WTC11 (cell line): Measurements from ENCODE around the gene ZNF747. TPM values are rescaled to one million over a fixed set of nuclear protein-coding genes. Genes with fewer than 3 reads are reported as not detected.

Source experiments
- ATAC-seq: fragments of 200-7000 bp; cut with Tn5 transposase; 2 replicates; pipeline ENCODE4 v1.10.0; 2021; ENCODE audit warnings: mild to moderate bottlenecking, moderate library complexity
- CTCF ChIA-PET: fragments of 300-600 bp; sonication (Branson Sonifier 250); formaldehyde crosslinking; loops from one replicate; lab custom pipeline; 2021; ENCODE audit warnings: antibody characterized with exemption; lab: Charles Lee
- POLR2A ChIA-PET: fragments of 350-600 bp; sonication (Branson Sonifier 250); formaldehyde crosslinking; loops from one replicate; lab custom pipeline; 2021; ENCODE audit warnings: antibody characterized with exemption; lab: Charles Lee
- DNase-seq: peaks from one replicate; pipeline ENCODE4 v3.0.0; 2021; ENCODE audit warnings: low spot score
- H3K27ac Mint-ChIP-seq: 2 replicates; pipeline ENCODE4 v1.8.0; 2021; ENCODE audit warnings: mixed read lengths
- H3K27me3 Mint-ChIP-seq: 2 replicates; pipeline ENCODE4 v1.8.0; 2021; ENCODE audit warnings: low read depth, mild to moderate bottlenecking, moderate library complexity, mixed read lengths
- H3K36me3 Mint-ChIP-seq: 2 replicates; pipeline ENCODE4 v1.8.0; 2021; ENCODE audit warnings: mixed read lengths
- H3K4me1 Mint-ChIP-seq: 2 replicates; pipeline ENCODE4 v1.8.0; 2022; ENCODE audit warnings: mixed read lengths
- H3K4me3 Mint-ChIP-seq: 2 replicates; pipeline ENCODE4 v1.8.0; 2021; ENCODE audit warnings: mild to moderate bottlenecking, moderate library complexity, mixed read lengths
- H3K9me3 Mint-ChIP-seq: 2 replicates; pipeline ENCODE4 v1.8.0; 2021; ENCODE audit warnings: mixed read lengths
- AFF4 ChIP-seq: sonication (generic); formaldehyde crosslinking; IDR thresholded peaks from 2 replicates; pipeline ENCODE4 v1.8.1; 2023; ENCODE audit warnings: mild to moderate bottlenecking, missing genetic modification reagents, borderline replicate concordance
- ATF2 ChIP-seq: sonication (generic); formaldehyde crosslinking; IDR thresholded peaks from 2 replicates; pipeline ENCODE4 v1.8.1; 2022; ENCODE audit warnings: low read depth, missing genetic modification reagents, borderline replicate concordance
- ATF3 ChIP-seq: sonication (generic); formaldehyde crosslinking; conservative IDR thresholded peaks from 2 replicates; pipeline ENCODE4 v1.8.1; 2022; ENCODE audit warnings: mild to moderate bottlenecking, missing genetic modification reagents
- CBFB ChIP-seq: sonication (generic); formaldehyde crosslinking; IDR thresholded peaks from 2 replicates; pipeline ENCODE4 v1.8.1; 2022; ENCODE audit warnings: mild to moderate bottlenecking, low read depth, missing genetic modification reagents
- EMX1 ChIP-seq: fragments of 250-450 bp; sonication (Bioruptor Pico); IDR thresholded peaks from 2 replicates; pipeline ENCODE4 v1.8.0; 2021; ENCODE audit warnings: mild to moderate bottlenecking
- ERG ChIP-seq: fragments of 250-450 bp; sonication (Bioruptor Pico); IDR thresholded peaks from 2 replicates; pipeline ENCODE4 v1.8.0; 2021; ENCODE audit warnings: mild to moderate bottlenecking
- FOXK1 ChIP-seq: sonication (generic); formaldehyde crosslinking; IDR thresholded peaks from 2 replicates; pipeline ENCODE4 v1.8.0; 2022; ENCODE audit warnings: mild to moderate bottlenecking, moderate library complexity, missing genetic modification reagents
- FOXP1 ChIP-seq: sonication (generic); formaldehyde crosslinking; IDR thresholded peaks from 2 replicates; pipeline ENCODE4 v1.8.0; 2022; ENCODE audit warnings: missing genetic modification reagents, mild to moderate bottlenecking, moderate library complexity, borderline replicate concordance
- JUN ChIP-seq: sonication (generic); formaldehyde crosslinking; IDR thresholded peaks from 2 replicates; pipeline ENCODE4 v1.8.0; 2023; ENCODE audit warnings: mild to moderate bottlenecking, missing genetic modification reagents
- KAT7 ChIP-seq: sonication (generic); formaldehyde crosslinking; IDR thresholded peaks from 2 replicates; pipeline ENCODE4 v1.8.1; 2023; ENCODE audit warnings: missing genetic modification reagents, mild to moderate bottlenecking, borderline replicate concordance
- NFATC4 ChIP-seq: fragments of 250-450 bp; sonication (Bioruptor Pico); IDR thresholded peaks from 2 replicates; pipeline ENCODE4 v1.9.0; 2021; ENCODE audit warnings: mild to moderate bottlenecking
- NR1H2 ChIP-seq: sonication (generic); formaldehyde crosslinking; IDR thresholded peaks from 2 replicates; pipeline ENCODE4 v1.9.0; 2021; ENCODE audit warnings: mild to moderate bottlenecking, moderate library complexity, missing genetic modification reagents
- SMAD3 ChIP-seq: sonication (generic); formaldehyde crosslinking; IDR thresholded peaks from 2 replicates; pipeline ENCODE4 v1.8.0; 2022; ENCODE audit warnings: missing genetic modification reagents, mild to moderate bottlenecking, borderline replicate concordance
- SOX15 ChIP-seq: fragments of 250-450 bp; sonication (Bioruptor Pico); IDR thresholded peaks from 2 replicates; pipeline ENCODE4 v1.9.0; 2021; ENCODE audit warnings: mild to moderate bottlenecking
- SP1 ChIP-seq: sonication (generic); formaldehyde crosslinking; conservative IDR thresholded peaks from 2 replicates; pipeline ENCODE4 v1.8.1; 2022; ENCODE audit warnings: missing genetic modification reagents
- TP53 ChIP-seq: sonication (generic); formaldehyde crosslinking; IDR thresholded peaks from 2 replicates; pipeline ENCODE4 v1.8.1; 2023; ENCODE audit warnings: mild to moderate bottlenecking, missing genetic modification reagents
- USF2 ChIP-seq: sonication (generic); formaldehyde crosslinking; IDR thresholded peaks from 2 replicates; pipeline ENCODE4 v1.8.1; 2023; ENCODE audit warnings: mild to moderate bottlenecking, missing genetic modification reagents, moderate library complexity
- ZBTB21 ChIP-seq: sonication (generic); formaldehyde crosslinking; IDR thresholded peaks from 2 replicates; pipeline ENCODE4 v1.8.1; 2023; ENCODE audit warnings: mild to moderate bottlenecking, missing genetic modification reagents, borderline replicate concordance
- ZNF317 ChIP-seq: sonication (generic); formaldehyde crosslinking; IDR thresholded peaks from 2 replicates; pipeline ENCODE4 v1.8.1; 2023; ENCODE audit warnings: low read depth, mild to moderate bottlenecking, moderate library complexity, missing genetic modification reagents, borderline replicate concordance
- ZNF423 ChIP-seq: fragments of 250-450 bp; sonication (Bioruptor Pico); IDR thresholded peaks from 2 replicates; pipeline ENCODE4 v2.1.2; 2022; ENCODE audit warnings: mild to moderate bottlenecking, moderate library complexity
- ZNF512 ChIP-seq: sonication (generic); formaldehyde crosslinking; IDR thresholded peaks from 2 replicates; pipeline ENCODE4 v1.8.1; 2022; ENCODE audit warnings: missing genetic modification reagents, borderline replicate concordance
- ZSCAN18 ChIP-seq: fragments of 250-450 bp; sonication (Bioruptor Pico); IDR thresholded peaks from 2 replicates; pipeline ENCODE4 v2.1.2; 2022; ENCODE audit warnings: mild to moderate bottlenecking, moderate library complexity
- total RNA-seq: library from RNA; stranded (reverse); gene quantifications from 3 replicates; pipeline ENCODE4 v1.2.3, GENCODE V29; 2021

ZNF747 gene
- total RNA-seq, 1 experiment from 2014 or later, result 11.3 TPM

- TF ChIP-seq ZNF512 (CRISPR knock-in tag), result no peak
- TF ChIP-seq SMAD3 (CRISPR knock-in tag), result no peak
Observed at GRCh38 chr16:30566531-30566930, 31.9 kb upstream of the ZNF747 start (continued).

- POLR2A ChIA-PET, result interaction anchor here (0.9 kb wide), 1 partner anchor 39 kb away, joined by 3 read pairs; no protein-coding TSS in a partner anchor
- H3K36me3 Mint-ChIP-seq, result no peaks in the 10 kb centered on the region
- peaks cover 20% of the 10 kb centered on the region for H3K27me3 Mint-ChIP-seq
- H3K4me3 Mint-ChIP-seq, result no peak overlapping the region
- peaks cover 18% of the 10 kb centered on the region for H3K4me1 Mint-ChIP-seq
- CTCF ChIA-PET, result interaction anchor here (0.9 to 1.4 kb wide), 5 partner anchors 9 to 136 kb away, joined by 3 to 7 read pairs (median 4); partner anchors contain the start of gene DCTPP1
- TF ChIP-seq TP53 (CRISPR knock-in tag) (no peak), FOXK1 (no peak), FOXP1 (CRISPR knock-in tag) (no peak), ZNF423 (CRISPR knock-in tag) (no peak), EMX1 (CRISPR knock-in tag) (no peak), NR1H2 (CRISPR knock-in tag) (no peak), ZSCAN18 (no peak), KAT7 (CRISPR knock-in tag) (no peak), USF2 (no peak), ZNF317 (CRISPR knock-in tag) (no peak), AFF4 (no peak), ZBTB21 (no peak), NFATC4 (CRISPR knock-in tag) (no peak)
- no peaks in the 10 kb centered on the region for H3K9me3 Mint-ChIP-seq
- DNase-seq (no peak), ATAC-seq (no peak)
- H3K27ac Mint-ChIP-seq, result no peak overlapping the region
Observed at GRCh38 chr16:30565984-30566383, 31.3 kb upstream of the ZNF747 start.

GRCh38 chr16:30565526-30565925 lies 30.9 kb upstream of the ZNF747 start:
- ChIA-PET CTCF (interaction anchor here (0.9 to 1.4 kb wide), 5 partner anchors 8 to 136 kb away, joined by 3 to 7 read pairs (median 4); partner anchors contain the start of gene DCTPP1), POLR2A (interaction anchor here (0.9 kb wide), 1 partner anchor 38 kb away, joined by 3 read pairs; no protein-coding TSS in a partner anchor)
- ATAC-seq, result no peak
- Mint-ChIP-seq H3K4me3 (no peak overlapping the region), H3K36me3 (no peaks in the 10 kb centered on the region), H3K9me3 (no peaks in the 10 kb centered on the region), H3K27me3 (peaks cover 21% of the 10 kb centered on the region), H3K27ac (no peak overlapping the region), H3K4me1 (peaks cover 18% of the 10 kb centered on the region)
- no peak for DNase-seq
- TF ChIP-seq JUN (CRISPR knock-in tag) (no peak), ATF2 (CRISPR knock-in tag) (no peak), ERG (CRISPR knock-in tag) (no peak), ZBTB21 (no peak), CBFB (no peak), SOX15 (CRISPR knock-in tag) (no peak), ATF3 (CRISPR knock-in tag) (no peak), SMAD3 (CRISPR knock-in tag) (no peak), SP1 (CRISPR knock-in tag) (no peak)
